T-helper 17 cell (primary cell): Measurements from ENCODE around the gene NDUFV2. TPM values are rescaled to one million over a fixed set of nuclear protein-coding genes. Genes with fewer than 3 reads are reported as not detected.
A peak's percentile ranks its signal among the peaks of the same experiment; 100 is the strongest.

Experiments used
- ATAC-seq: fragments of 150-1000 bp; cut with Tn5 transposase; 2 replicates; pipeline ENCODE4 v1.10.0; 2021; ENCODE audit warnings: mild to moderate bottlenecking, moderate library complexity
- DNase-seq, 3 donors: peaks; one replicate each; pipeline versions ENCODE4 v3.0.0 to v3.0.0-alpha.2; 2020 to 2021
- H3K9me3 ChIP-seq: one replicate; pipeline ENCODE4 v1.7.0; 2013; ENCODE audit warnings: low read length, mild to moderate bottlenecking; ENCODE audit not compliant: control insufficient read depth, poor library complexity, severe bottlenecking
- H3K27ac Mint-ChIP-seq: one replicate; pipeline ENCODE4 v1.8.0; 2022; ENCODE audit warnings: mild to moderate bottlenecking, moderate library complexity, mixed read lengths
- H3K27me3 Mint-ChIP-seq: one replicate; pipeline ENCODE4 v1.8.0; 2022; ENCODE audit warnings: mixed read lengths
- H3K36me3 Mint-ChIP-seq: one replicate; pipeline ENCODE4 v1.8.0; 2022; ENCODE audit warnings: low read depth, mixed read lengths
- H3K4me1 Mint-ChIP-seq: one replicate; pipeline ENCODE4 v1.8.0; 2022; ENCODE audit warnings: mild to moderate bottlenecking, mixed read lengths
- H3K4me3 Mint-ChIP-seq: one replicate; pipeline ENCODE4 v1.8.0; 2022; ENCODE audit warnings: mild to moderate bottlenecking, moderate library complexity, mixed read lengths
- total RNA-seq, 4 donors: library from RNA in 2 of 4; stranded (reverse) in 2 of 4; gene quantifications; one replicate each; pipeline ENCODE4 v1.2.3 and lab custom pipeline; 2022 to 2026

NDUFV2 gene
- total RNA-seq, 2 donors from 2014 or later: 222 to 231 TPM

GRCh38 chr18:9109523-9109922 lies 7.0 kb downstream of the NDUFV2 start:
- Mint-ChIP-seq H3K27me3 (no peaks in the 10 kb centered on the region), H3K4me1 (peaks cover 63% of the 10 kb centered on the region), H3K4me3 (peak overlapping the region; percentile 66), H3K27ac (peak overlapping the region; percentile 99), H3K36me3 (peaks cover 3% of the 10 kb centered on the region)
- ATAC-seq (peak; percentile 14), DNase-seq (no peak)
- no peaks in the 10 kb centered on the region for H3K9me3 ChIP-seq

GRCh38 chr18:9113468-9114149 lies 11.1 kb downstream of the NDUFV2 start:
- Mint-ChIP-seq H3K4me3 (peak overlapping the region; percentile 66), H3K36me3 (no peaks in the 10 kb centered on the region), H3K27me3 (no peaks in the 10 kb centered on the region), H3K4me1 (peaks cover 53% of the 10 kb centered on the region), H3K27ac (peak overlapping the region; percentile 100)
- DNase-seq (no peak), ATAC-seq (no peak)
- no peaks in the 10 kb centered on the region for H3K9me3 ChIP-seq

GRCh38 chr18:9115984-9116383 lies 13.5 kb downstream of the NDUFV2 start:
- no peak for ATAC-seq
- H3K36me3 Mint-ChIP-seq: peaks cover 2% of the 10 kb centered on the region
- no peaks in the 10 kb centered on the region for H3K9me3 ChIP-seq
- peak overlapping the region; percentile 100 for H3K27ac Mint-ChIP-seq
- peak overlapping the region; percentile 92 for H3K4me3 Mint-ChIP-seq
- H3K27me3 Mint-ChIP-seq: no peaks in the 10 kb centered on the region
- H3K4me1 Mint-ChIP-seq: peaks cover 46% of the 10 kb centered on the region
- DNase-seq: no peak

- H3K9me3 ChIP-seq: no peaks in the 10 kb centered on the region
- Mint-ChIP-seq H3K36me3 (peaks cover 2% of the 10 kb centered on the region), H3K4me3 (peak overlapping the region; percentile 77), H3K27me3 (no peaks in the 10 kb centered on the region), H3K4me1 (peaks cover 46% of the 10 kb centered on the region), H3K27ac (peak overlapping the region; percentile 100)
- peak; percentile 55 for ATAC-seq
- no peak for DNase-seq
These were observed 15.7 kb downstream of the NDUFV2 start for GRCh38 chr18:9117980-9118841.

- Mint-ChIP-seq H3K27ac (peak overlapping the region; percentile 100), H3K27me3 (no peaks in the 10 kb centered on the region), H3K4me3 (peak overlapping the region; percentile 62), H3K36me3 (peaks cover 2% of the 10 kb centered on the region), H3K4me1 (peaks cover 46% of the 10 kb centered on the region)
- H3K9me3 ChIP-seq: no peaks in the 10 kb centered on the region
- ATAC-seq: peak; percentile 21
- DNase-seq: no peak
These were observed 18.3 kb downstream of the NDUFV2 start for GRCh38 chr18:9120796-9121195.

GRCh38 chr18:9123520-9123919 lies 21.0 kb downstream of the NDUFV2 start:
- DNase-seq (no peak), ATAC-seq (no peak)
- H3K9me3 ChIP-seq: no peaks in the 10 kb centered on the region
- Mint-ChIP-seq H3K4me3 (no peak overlapping the region), H3K36me3 (peaks cover 6% of the 10 kb centered on the region), H3K27ac (peak overlapping the region; percentile 75), H3K27me3 (no peaks in the 10 kb centered on the region), H3K4me1 (peaks cover 33% of the 10 kb centered on the region)

GRCh38 chr18:9124824-9125223 lies 22.3 kb downstream of the NDUFV2 start:
- peaks cover 12% of the 10 kb centered on the region for H3K36me3 Mint-ChIP-seq
- ATAC-seq (no peak), DNase-seq (no peak)
- peak overlapping the region; percentile 75 for H3K27ac Mint-ChIP-seq
- H3K27me3 Mint-ChIP-seq: no peaks in the 10 kb centered on the region
- no peaks in the 10 kb centered on the region for H3K9me3 ChIP-seq
- H3K4me3 Mint-ChIP-seq: no peak overlapping the region
- H3K4me1 Mint-ChIP-seq: peaks cover 36% of the 10 kb centered on the region

GRCh38 chr18:9126337-9126736 lies 23.8 kb downstream of the NDUFV2 start:
- H3K4me3 Mint-ChIP-seq: no peak overlapping the region
- H3K27ac Mint-ChIP-seq: peak overlapping the region; percentile 67
- peaks cover 31% of the 10 kb centered on the region for H3K4me1 Mint-ChIP-seq
- DNase-seq (no peak), ATAC-seq (no peak)
- peaks cover 14% of the 10 kb centered on the region for H3K36me3 Mint-ChIP-seq
- H3K9me3 ChIP-seq: no peaks in the 10 kb centered on the region
- no peaks in the 10 kb centered on the region for H3K27me3 Mint-ChIP-seq

- DNase-seq: no peak
- H3K9me3 ChIP-seq: no peaks in the 10 kb centered on the region
- Mint-ChIP-seq H3K4me1 (peaks cover 42% of the 10 kb centered on the region), H3K27me3 (no peaks in the 10 kb centered on the region), H3K36me3 (peaks cover 20% of the 10 kb centered on the region), H3K4me3 (no peak overlapping the region), H3K27ac (peak overlapping the region; percentile 94)
- no peak for ATAC-seq
These were observed 27.7 kb downstream of the NDUFV2 start for GRCh38 chr18:9130195-9130594.

GRCh38 chr18:9130806-9131205 lies 28.3 kb downstream of the NDUFV2 start:
- H3K27ac Mint-ChIP-seq: peak overlapping the region; percentile 96

GRCh38 chr18:9132628-9133027 lies 30.1 kb downstream of the NDUFV2 start:
- no peaks in the 10 kb centered on the region for H3K9me3 ChIP-seq
- DNase-seq (no peak), ATAC-seq (no peak)
- peak overlapping the region; percentile 75 for H3K4me3 Mint-ChIP-seq
- peaks cover 45% of the 10 kb centered on the region for H3K4me1 Mint-ChIP-seq
- peaks cover 23% of the 10 kb centered on the region for H3K36me3 Mint-ChIP-seq
- H3K27me3 Mint-ChIP-seq: no peaks in the 10 kb centered on the region
- H3K27ac Mint-ChIP-seq: peak overlapping the region; percentile 96

More at GRCh38 chr18:9130806-9131205, 28.3 kb downstream of the NDUFV2 start:
- H3K36me3 Mint-ChIP-seq: peaks cover 20% of the 10 kb centered on the region
- H3K4me1 Mint-ChIP-seq: peaks cover 47% of the 10 kb centered on the region
- no peak for ATAC-seq
- H3K27me3 Mint-ChIP-seq: no peaks in the 10 kb centered on the region
- no peak for DNase-seq
- H3K4me3 Mint-ChIP-seq: no peak overlapping the region
- H3K9me3 ChIP-seq: no peaks in the 10 kb centered on the region

GRCh38 chr18:9133225-9133624 lies 30.7 kb downstream of the NDUFV2 start:
- no peak for DNase-seq
- no peaks in the 10 kb centered on the region for H3K27me3 Mint-ChIP-seq
- H3K36me3 Mint-ChIP-seq: peaks cover 20% of the 10 kb centered on the region
- no peak for ATAC-seq
- H3K4me3 Mint-ChIP-seq: peak overlapping the region; percentile 75
- H3K4me1 Mint-ChIP-seq: peaks cover 45% of the 10 kb centered on the region
- peak overlapping the region; percentile 96 for H3K27ac Mint-ChIP-seq
- no peaks in the 10 kb centered on the region for H3K9me3 ChIP-seq

- H3K9me3 ChIP-seq: no peaks in the 10 kb centered on the region
- H3K36me3 Mint-ChIP-seq: peaks cover 12% of the 10 kb centered on the region
- ATAC-seq (no peak), DNase-seq (no peak)
- H3K27ac Mint-ChIP-seq: peak overlapping the region; percentile 96
- peak overlapping the region; percentile 93 for H3K4me3 Mint-ChIP-seq
- peaks cover 48% of the 10 kb centered on the region for H3K4me1 Mint-ChIP-seq
- H3K27me3 Mint-ChIP-seq: no peaks in the 10 kb centered on the region
These were observed 32.8 kb downstream of the NDUFV2 start for GRCh38 chr18:9135081-9135911.
